CD4-positive, alpha-beta T cell treated with Interleukin-17A for 4 hours (primary cell): ENCODE results near the gene EPS15.
"Not testable (repeated sequence)": the region's sequence is repeated elsewhere in the genome, so short reads cannot be mapped to it uniquely, and the experiment has no call there.

ENCODE experiments used
- DNase-seq: peaks from one replicate; pipeline ENCODE4 v3.0.0-alpha.2; 2020; ENCODE audit warnings: mixed read lengths

The EPS15 gene

GRCh38 chr1:51514733-51515132 lies 4.3 kb downstream of the EPS15 start:
- DNase-seq: no peak

GRCh38 chr1:51512606-51513005 lies 6.5 kb downstream of the EPS15 start:
- DNase-seq: no peak

DNA sequence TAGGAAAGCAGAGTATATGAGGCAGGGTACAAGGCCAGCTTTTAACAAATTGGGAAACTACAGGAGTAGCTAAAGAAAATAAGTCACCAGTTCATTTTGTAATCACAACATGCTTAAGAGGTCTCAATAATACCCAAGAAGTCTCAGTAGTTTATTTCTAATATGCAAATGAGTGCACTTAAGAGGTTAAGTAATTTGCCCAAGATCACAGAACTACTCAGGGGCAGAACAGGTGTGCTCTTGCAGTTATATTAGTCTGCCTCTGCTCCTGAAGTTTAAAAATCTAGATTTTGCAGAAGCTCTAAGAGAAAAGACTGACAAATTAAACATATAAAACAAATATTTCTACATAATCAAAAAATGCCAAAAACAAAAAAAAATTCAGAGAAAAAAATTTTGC lies 6.9 kb downstream of the EPS15 start:
- no peak for DNase-seq

DNA sequence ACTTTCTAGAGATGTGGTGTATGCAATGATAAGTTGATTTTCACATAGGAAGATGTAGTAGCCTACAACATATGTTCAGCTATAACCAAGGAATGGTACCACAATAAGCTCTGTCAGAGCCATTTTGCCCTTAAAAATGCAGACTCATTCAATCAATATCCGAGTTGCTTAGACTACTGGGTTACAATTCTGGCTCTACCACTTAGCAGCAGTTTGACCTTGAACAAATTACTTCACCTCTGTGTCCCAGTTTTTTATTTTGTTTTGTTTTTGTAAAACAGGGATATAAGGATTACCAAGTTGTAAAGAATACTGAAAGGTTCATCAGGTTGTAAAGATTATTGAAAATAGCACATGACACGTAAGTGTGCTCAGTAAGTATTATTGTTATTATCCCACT lies 9.3 kb downstream of the EPS15 start:
- DNase-seq: no peak

- no peak for DNase-seq
Observed at GRCh38 chr1:51506537-51506936, 12.5 kb downstream of the EPS15 start.

DNA sequence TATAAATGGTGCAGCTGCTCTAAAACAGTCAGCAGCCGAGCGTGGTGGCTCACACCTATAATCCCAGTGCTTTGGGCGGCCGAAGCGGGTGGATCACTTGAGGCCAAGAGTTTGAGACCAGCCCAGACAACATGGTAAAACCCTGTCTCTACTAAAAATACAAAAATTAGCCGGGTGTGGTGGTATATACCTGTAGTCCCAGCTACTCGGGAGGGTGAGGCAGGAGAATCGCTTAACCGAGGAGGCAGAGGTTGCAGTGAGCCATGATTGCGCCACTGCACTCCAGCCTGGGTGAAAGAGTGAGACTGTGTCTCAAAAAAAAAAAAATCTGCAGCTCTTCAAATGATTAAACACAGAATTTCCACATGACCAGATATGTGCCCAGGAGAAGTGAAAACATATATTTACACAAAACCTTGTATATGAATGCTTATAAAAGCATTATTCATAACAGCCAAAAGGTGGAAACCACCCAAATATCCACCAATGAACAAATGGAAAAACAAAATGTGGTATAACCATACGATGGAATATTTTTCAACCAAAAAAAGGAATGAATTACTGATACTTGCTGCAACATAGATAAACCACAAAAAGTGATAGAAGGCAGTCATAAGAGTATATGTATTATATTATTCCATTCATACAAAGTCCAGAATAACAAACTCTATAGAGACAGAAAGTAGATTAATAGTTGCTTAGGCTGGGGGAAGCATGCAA lies 14.1 kb downstream of the EPS15 start:
- DNase-seq: no peak

DNA sequence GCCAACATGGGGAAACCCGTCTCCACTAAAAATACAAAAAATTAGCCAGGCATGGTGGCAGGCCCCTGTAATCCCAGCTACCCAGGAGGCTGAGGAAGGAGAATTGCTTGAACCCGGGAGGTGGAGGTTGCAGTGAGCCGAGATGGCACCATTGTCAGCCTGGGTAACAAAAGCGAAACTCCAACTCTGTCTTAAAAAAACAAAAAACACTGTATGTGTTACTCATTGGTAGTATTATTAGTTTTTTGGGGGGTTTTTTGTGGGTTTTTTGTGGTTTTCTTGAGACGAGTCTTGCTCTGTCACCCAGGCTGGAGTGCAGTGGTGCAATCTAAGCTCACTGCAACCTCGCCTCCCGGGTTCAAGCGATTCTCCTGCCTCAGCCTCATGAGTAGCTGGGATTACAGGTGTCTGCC lies 17.8 kb downstream of the EPS15 start:
- DNase-seq: not testable (repeated sequence)

DNA sequence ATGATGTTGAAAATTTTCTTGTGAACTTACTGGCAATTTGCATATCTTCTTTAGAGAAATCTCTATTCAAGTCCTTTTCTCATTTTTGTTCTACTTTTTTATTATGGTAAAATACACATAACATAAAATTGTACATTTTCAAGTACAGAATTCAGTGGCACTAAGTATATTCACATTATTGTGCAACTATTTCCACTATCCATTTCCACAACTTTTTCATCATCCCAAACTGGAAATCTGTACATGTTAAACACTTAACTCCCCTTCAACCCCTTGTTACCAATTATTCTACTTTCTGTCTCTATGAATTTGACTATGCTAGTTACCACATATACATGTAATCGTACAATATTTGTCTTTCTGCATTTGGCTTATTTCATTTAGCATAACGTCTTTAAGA lies 19.4 kb downstream of the EPS15 start:
- no peak for DNase-seq

DNA sequence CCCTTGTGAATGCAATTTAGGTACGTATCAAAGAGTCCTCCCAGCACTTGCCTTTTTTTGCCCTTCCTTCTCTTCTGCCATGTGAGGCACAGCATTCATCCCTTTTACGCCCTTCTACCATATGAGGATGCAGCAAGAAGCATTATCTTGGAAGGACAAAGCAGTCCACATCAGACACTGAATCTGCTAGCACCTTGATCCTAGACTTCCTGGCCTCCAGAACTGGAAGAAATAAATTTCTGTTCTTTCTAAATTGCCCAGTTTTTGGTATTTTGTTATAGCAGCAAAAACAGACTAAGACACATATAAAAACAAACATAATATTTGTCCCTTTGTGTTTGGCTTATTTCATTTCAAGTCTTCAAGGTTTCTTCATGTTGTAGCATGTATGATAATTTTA lies 20.1 kb downstream of the EPS15 start:
- DNase-seq: no peak

DNA sequence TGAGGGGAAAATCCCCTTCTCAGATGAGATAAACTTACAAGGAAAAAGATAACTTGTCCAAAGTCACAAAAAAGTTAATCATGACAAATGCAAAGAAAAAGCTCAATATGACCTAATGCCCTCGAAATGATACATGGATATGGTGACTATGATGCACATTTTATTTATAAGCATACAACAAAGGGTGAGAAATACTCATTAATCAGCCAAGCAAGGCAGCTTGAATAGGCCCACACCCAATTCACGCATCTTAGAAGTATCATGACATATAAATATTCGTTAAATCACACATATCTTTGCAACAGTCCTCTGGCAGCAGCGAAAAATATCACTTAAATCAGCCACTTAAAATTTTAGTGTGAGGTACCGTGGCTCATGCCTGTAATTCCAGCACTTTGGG lies 21.7 kb downstream of the EPS15 start:
- DNase-seq: no peak

- DNase-seq: no peak
Observed at GRCh38 chr1:51494138-51494830, 24.8 kb downstream of the EPS15 start.

DNA sequence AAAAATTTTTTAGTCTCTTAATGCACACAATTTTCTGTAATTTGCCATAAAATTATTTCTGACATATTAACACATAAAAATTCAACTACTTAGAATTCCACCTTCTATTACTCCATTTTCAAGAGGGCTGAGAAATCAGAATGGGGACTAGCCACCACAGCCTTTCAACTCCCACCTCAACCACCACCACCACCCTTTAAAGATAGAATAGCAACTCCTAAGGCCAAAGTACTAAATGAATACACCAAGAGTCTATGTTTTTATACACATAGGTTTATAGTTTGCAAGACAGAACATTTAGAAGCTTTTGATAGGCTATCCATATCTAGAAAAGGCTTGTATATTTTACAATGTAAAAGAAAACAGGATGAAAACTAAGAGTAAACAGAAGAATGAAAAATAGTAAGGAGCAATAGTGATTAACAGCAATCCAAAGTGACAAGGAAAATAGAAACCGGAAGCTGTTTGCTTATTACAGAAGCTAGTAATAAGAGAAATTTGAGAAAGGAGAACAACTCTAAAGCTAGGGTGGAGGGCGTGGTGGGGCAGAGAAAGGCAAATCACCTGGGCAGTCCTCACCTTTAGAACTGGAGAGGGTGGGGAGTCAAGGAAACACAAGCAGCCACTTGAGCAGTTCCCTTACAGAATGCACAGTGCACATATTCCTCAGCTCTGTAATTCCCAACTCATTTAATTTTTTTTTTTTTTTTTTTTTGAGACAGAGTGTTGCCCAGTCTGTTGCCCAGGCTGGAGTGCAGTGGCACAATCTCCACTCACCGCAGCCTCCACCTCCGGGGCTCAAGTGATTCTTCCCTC lies 27.7 kb downstream of the EPS15 start:
- no peak for DNase-seq

DNA sequence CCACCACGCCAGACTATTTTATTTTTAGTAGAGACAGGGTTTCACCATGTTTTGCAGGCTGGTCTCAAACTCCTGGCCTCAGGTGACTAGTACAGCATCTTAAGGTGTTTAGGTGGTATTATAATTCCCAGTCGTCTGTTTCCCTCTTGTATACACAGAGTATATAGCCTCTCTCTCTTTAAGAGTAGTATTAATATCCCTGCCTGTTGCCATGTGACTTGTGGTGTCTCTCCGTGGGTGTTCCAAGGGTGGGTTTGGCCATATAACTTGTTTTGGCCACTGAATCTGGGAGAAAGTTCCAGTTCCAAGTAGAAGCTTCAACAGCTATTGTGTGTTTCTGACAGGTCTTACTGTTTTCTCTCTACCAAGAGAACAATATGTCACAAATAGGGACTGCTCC lies 29.6 kb downstream of the EPS15 start:
- DNase-seq: no peak

DNA sequence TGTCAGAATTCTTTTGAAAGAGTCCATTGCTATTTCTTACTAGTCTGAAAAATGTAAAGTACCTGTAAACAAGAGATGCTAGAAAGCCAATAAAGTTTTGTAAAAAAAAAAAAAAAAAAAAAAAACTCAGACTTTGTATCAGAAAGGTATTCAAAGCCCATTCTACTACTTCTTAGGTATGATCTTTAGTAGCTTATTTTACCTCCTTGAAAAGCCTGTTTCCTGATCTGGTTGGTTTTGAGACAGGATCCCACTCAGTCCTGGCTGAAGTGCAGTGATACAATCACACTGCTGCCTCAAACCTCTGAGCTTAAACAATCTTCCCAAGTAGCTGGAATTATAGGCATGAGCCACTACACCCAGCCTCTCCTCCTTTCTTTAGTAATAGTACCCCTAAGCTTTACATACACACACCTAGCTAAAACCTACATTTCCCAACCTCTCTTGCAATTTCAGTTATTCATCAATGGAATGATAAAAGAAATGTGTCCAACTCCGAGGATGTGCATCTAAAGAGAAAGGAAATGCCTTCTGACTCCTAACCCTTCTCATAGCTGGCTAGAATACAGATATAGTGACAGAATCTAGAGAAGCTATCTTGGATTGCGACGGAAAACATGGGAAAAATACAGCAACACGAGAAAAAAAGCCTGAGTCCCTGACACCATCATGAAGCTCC lies 30.6 kb downstream of the EPS15 start:
- DNase-seq: no peak

GRCh38 chr1:51487628-51488027 lies 31.4 kb downstream of the EPS15 start:
- DNase-seq: no peak

GRCh38 chr1:51484591-51484990 lies 34.5 kb downstream of the EPS15 start:
- no peak for DNase-seq

DNA sequence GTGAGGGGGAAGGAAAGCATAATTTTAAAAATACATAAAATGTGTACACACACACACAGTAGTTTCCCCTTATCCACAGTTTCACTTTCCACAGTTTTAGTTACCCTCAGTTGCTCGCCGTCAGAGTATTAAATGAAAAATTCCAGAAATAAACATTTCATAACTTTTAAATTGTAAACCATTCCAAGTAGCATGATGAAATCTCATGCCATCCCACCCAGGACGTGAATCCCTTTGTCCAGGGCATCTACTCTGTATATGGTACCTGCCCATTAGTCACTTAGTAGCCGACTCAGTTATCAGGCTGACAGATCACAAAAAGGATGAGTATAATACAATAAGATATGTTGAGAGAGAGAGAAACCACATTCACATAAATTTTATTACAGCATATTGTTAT lies 36.2 kb downstream of the EPS15 start:
- no peak for DNase-seq

DNA sequence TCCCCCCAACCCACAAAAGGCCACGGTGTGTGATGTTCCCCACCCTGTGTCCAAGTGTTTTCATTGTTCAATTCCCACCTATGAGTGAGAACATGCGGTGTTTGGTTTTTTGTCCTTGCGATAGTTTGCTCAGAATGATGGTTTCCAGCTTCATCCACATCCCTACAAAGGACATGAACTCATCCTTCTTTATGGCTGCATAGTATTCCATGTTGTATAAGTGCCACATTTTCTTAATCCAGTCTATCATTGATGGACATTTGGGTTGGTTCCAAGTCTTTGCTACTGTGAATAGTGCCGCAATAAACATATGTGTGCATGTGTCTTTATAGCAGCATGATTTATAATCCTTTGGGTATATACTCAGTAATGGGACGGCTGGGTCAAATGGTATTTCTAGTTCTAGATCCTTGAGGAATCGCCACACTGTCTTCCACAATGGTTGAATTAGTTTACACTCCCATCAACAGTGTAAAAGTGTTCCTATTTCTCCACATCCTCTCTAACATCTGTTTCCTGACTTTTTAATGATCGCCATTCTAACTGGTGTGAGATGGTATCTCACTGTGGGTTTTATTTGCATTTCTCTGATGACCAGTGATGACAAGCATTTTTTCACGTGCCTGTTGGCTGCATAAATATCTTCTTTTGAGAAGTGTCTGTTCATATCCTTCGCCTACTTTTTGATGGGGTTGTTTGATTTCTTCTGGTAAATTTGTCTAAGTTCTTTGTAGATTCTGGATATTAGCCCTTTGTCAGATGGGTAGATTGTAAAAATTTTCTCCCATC lies 44.0 kb downstream of the EPS15 start:
- DNase-seq: not testable (repeated sequence)

GRCh38 chr1:51473331-51474115 lies 45.5 kb downstream of the EPS15 start:
- DNase-seq: no peak

GRCh38 chr1:51472359-51472758 lies 46.7 kb downstream of the EPS15 start:
- no peak for DNase-seq

DNA sequence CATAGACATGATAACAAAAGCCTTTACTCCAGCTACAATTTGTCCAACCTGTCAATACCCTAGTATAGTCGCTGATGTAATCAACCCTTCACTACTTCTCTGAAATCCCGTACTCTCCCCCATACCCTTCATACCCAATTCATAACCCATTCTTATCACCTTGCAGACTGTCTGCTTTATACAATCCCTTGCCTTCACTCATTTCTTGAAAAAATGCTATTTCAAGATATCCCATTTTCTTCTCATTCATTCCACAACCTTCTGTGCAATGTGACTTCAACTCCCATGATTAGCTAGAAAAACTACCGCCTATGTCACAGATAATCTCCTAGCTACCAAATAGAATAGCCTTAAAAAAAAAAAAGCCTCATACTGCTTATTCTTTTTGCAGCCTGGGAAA lies 49.5 kb downstream of the EPS15 start:
- no peak for DNase-seq

GRCh38 chr1:51464828-51465227 lies 54.2 kb downstream of the EPS15 start:
- DNase-seq: no peak
